ENCODE data around the gene MNS1. TPM values are rescaled to one million over a fixed set of nuclear protein-coding genes. Genes with fewer than 3 reads are reported as not detected.

Gene MNS1
- total and polyA plus RNA-seq, 2 of the 13 experiments (the other 11 are each of a cell fraction or from before 2014, with no cell fraction given), result 0.22 to 1.7 TPM

GRCh38 chr15:56456229-56456628 lies 8.7 kb downstream of the MNS1 start (continued):
- TF ChIP-seq PATZ1 (CRISPR knock-in tag; IDR thresholded peaks at IDR 0.05) (no peak), ZNF800 (CRISPR knock-in tag; IDR thresholded peaks at IDR 0.05) (no peak), ZNF225 (CRISPR knock-in tag; IDR thresholded peaks at IDR 0.05) (no peak), ZZZ3 (CRISPR knock-in tag; IDR thresholded peaks at IDR 0.05; ENCODE audit: borderline replicate concordance) (no peak)

- Histone ChIP-seq H3K27me3 (ENCODE audit: control insufficient read depth in 1 of 2, insufficient read depth in 2 of 2, low read length in 2 of 2) (no peaks in the 10 kb centered on the region), H3K4me1 (ENCODE audit: insufficient read depth, low read length) (peaks cover 11% of the 10 kb centered on the region; the same call in 1 of the 2 replicates), H3K4me2 (ENCODE audit: low read depth, low read length) (no peak overlapping the region), H3K9me3 (ENCODE audit: low read length) (no peaks in the 10 kb centered on the region), H2AFZ (ENCODE audit: low read length) (no peak overlapping the region), H3K9ac (ENCODE audit: insufficient read depth, low read depth, low read length) (no peak overlapping the region), H3K27ac (ENCODE audit: extremely low read length, insufficient read depth, low read length) (no peak overlapping the region), H4K20me1 (ENCODE audit: insufficient read depth, low read length) (no peaks in the 10 kb centered on the region), H3K36me3 (replicated peaks in 1 of 2; ENCODE audit: control insufficient read depth in 1 of 2, insufficient read depth in 2 of 2, low read length in 2 of 2) (no peaks in the 10 kb centered on the region), H3K79me2 (ENCODE audit: insufficient read depth, low read length) (no peaks in the 10 kb centered on the region), H3K4me3 (replicated peaks in 1 of 3; ENCODE audit: insufficient read depth in 1 of 3, low read depth in 2 of 3, low read length in 3 of 3) (no peak overlapping the region)
- CTCF ChIA-PET (ENCODE audit: low intra/inter-chr PET ratio, low total read pairs), result no interaction called here
- no peak for ATAC-seq
- no peak for TF ChIP-seq SMAD3 (CRISPR knock-in tag; IDR thresholded peaks at IDR 0.05)
- TF ChIP-seq ZNF772 (CRISPR knock-in tag; IDR thresholded peaks at IDR 0.05), result no peak
- no peak for TF ChIP-seq REXO4 (CRISPR knock-in tag; IDR thresholded peaks at IDR 0.05; ENCODE audit: borderline replicate concordance)
- TF ChIP-seq ZNF552 (CRISPR knock-in tag; IDR thresholded peaks at IDR 0.05; ENCODE audit: borderline replicate concordance), result no peak
- TF ChIP-seq ZNF317 (CRISPR knock-in tag; IDR thresholded peaks at IDR 0.05), result no peak
- no peak for TF ChIP-seq ATF7 (IDR thresholded peaks at IDR 0.05)
- TF ChIP-seq ATF7 (CRISPR knock-in tag; IDR thresholded peaks at IDR 0.05), result no peak
- TF ChIP-seq ZNF75D (CRISPR knock-in tag; IDR thresholded peaks at IDR 0.05; ENCODE audit: borderline replicate concordance), result no peak
- TF ChIP-seq ZNF235 (CRISPR knock-in tag; IDR thresholded peaks at IDR 0.05; ENCODE audit: borderline replicate concordance), result no peak
- no peak for TF ChIP-seq MATR3 (CRISPR knock-in tag; IDR thresholded peaks at IDR 0.05)
- no peak for TF ChIP-seq NFIC (IDR thresholded peaks at IDR 0.05; ENCODE audit: low read length)
- intact Hi-C loops (cut with micrococcal nuclease; ENCODE audit: unreplicated experiment), result no loop called here
- in situ Hi-C loops (cut with HindIII; ENCODE audit: extremely low pct_ligation_motif_present, low pct_unique_long_range_greater_than_20kb), result no loop called here
- FAIRE-seq, result no peak
- BruUV-seq (replicated peaks), result no TSS peak
- no peak for DNase-seq (ENCODE audit: low spot score)
- POLR2A ChIA-PET, result no interaction called here
- 85% methylated on average over 1 of the region's 1 CpG for WGBS (ENCODE audit: low lambda C conversion rate)
These were observed 10.1 kb downstream of the MNS1 start for GRCh38 chr15:56454836-56455235.
